Suprapubic skin (tissue), 4 donors: ENCODE results near the gene EFNA2. TPM values are rescaled to one million over a fixed set of nuclear protein-coding genes. Genes with fewer than 3 reads are reported as not detected.

Experiments
- DNase-seq, 2 donors: peaks; one replicate each; pipeline ENCODE4 v3.0.0-alpha.2; 2019; ENCODE audit warnings: low spot score in 2 of 2
- H3K27ac ChIP-seq: fragments of 200-600 bp; sonication (generic); one replicate; pipeline ENCODE4 v1.5.1; 2019
- H3K27me3 ChIP-seq: fragments of 200-600 bp; sonication (generic); one replicate; pipeline ENCODE4 v1.5.1; 2019
- H3K36me3 ChIP-seq: fragments of 200-600 bp; sonication (generic); one replicate; pipeline ENCODE4 v1.5.1; 2019
- H3K4me1 ChIP-seq: fragments of 200-600 bp; sonication (generic); one replicate; pipeline ENCODE4 v1.5.1; 2019
- H3K4me3 ChIP-seq: fragments of 200-600 bp; sonication (generic); one replicate; pipeline ENCODE4 v1.5.1; 2019; ENCODE audit warnings: mild to moderate bottlenecking
- H3K9me3 ChIP-seq: fragments of 200-600 bp; sonication (generic); one replicate; pipeline ENCODE4 v1.5.1; 2019
- CTCF ChIP-seq, 2 donors: fragments of 200-600 bp in 1 of 2; fragments of 450-650 bp in 1 of 2; sonication (generic) in 1 of 2; IDR thresholded peaks; one replicate each; pipeline ENCODE4 v1.5.1; 2016 to 2019; ENCODE audit warnings: antibody characterized with exemption in 2 of 2, mild to moderate bottlenecking in 1 of 2, moderate library complexity in 1 of 2
- EP300 ChIP-seq: sonication (generic); formaldehyde crosslinking; IDR thresholded peaks from one replicate; pipeline ENCODE4 v1.6.1; 2017; ENCODE audit warnings: antibody characterized with exemption
- POLR2A ChIP-seq, 2 donors: fragments of 450-650 bp; IDR thresholded peaks; one replicate each; pipeline ENCODE4 v1.6.1; 2017; ENCODE audit warnings: antibody characterized with exemption in 2 of 2, mild to moderate bottlenecking in 2 of 2, moderate library complexity in 2 of 2
- POLR2AphosphoS5 ChIP-seq, 3 donors: sonication (generic); formaldehyde crosslinking; IDR thresholded peaks; one replicate each; pipeline ENCODE4 v1.6.1; 2017; ENCODE audit warnings: antibody characterized with exemption in 3 of 3
- WGBS: methylation state at CpG from one replicate; pipeline ENCODE4 v1.1.5; 2018; 5-methylcytosine and 5-hydroxymethylcytosine counted together
- total RNA-seq, 4 donors: library from RNA; depleted of rRNA; stranded (reverse); fragments of >200 nt; gene quantifications; one replicate each; pipeline ENCODE4 v1.1.0, GENCODE V29; 2016

Gene EFNA2
- total RNA-seq, 4 donors from 2014 or later, result not detected

GRCh38 chr19:1266129-1266915 lies 19.4 kb upstream of the EFNA2 start:
- WGBS, result 1% methylated on average over 20 of the region's 84 CpGs
- peak overlapping the region; percentile 92 for H3K27ac ChIP-seq
- H3K4me3 ChIP-seq, result peak overlapping the region; percentile 56
- H3K27me3 ChIP-seq, result no peaks in the 10 kb centered on the region
- TF ChIP-seq POLR2AphosphoS5 (IDR thresholded peaks at IDR 0.05) (no peak), CTCF (IDR thresholded peaks at IDR 0.05) (no peak), EP300 (no peak), POLR2A (IDR thresholded peaks at IDR 0.05) (no peak)
- H3K9me3 ChIP-seq, result no peaks in the 10 kb centered on the region
- peaks cover 6% of the 10 kb centered on the region for H3K36me3 ChIP-seq
- peak; percentile 91 to 92 for DNase-seq
- H3K4me1 ChIP-seq, result peaks cover 91% of the 10 kb centered on the region

- DNase-seq, result peak in 1 of 2 donors; percentile 85
- H3K4me1 ChIP-seq, result peaks cover 91% of the 10 kb centered on the region
- no peaks in the 10 kb centered on the region for H3K27me3 ChIP-seq
- no peak for TF ChIP-seq EP300
- TF ChIP-seq CTCF (IDR thresholded peaks at IDR 0.05), result peak; percentile 97 to 98
- 0% methylated on average over 18 of the region's 59 CpGs for WGBS
- H3K9me3 ChIP-seq, result no peaks in the 10 kb centered on the region
- peaks cover 12% of the 10 kb centered on the region for H3K36me3 ChIP-seq
- peak overlapping the region; percentile 56 for H3K4me3 ChIP-seq
- peak overlapping the region; percentile 92 for H3K27ac ChIP-seq
These were observed 18.7 kb upstream of the EFNA2 start for GRCh38 chr19:1266916-1267476.

- Histone ChIP-seq H3K4me3 (peak overlapping the region; percentile 56), H3K4me1 (peaks cover 91% of the 10 kb centered on the region), H3K36me3 (peaks cover 19% of the 10 kb centered on the region), H3K27ac (no peak overlapping the region), H3K9me3 (no peaks in the 10 kb centered on the region), H3K27me3 (no peaks in the 10 kb centered on the region)
- peak in 1 of 2 donors; percentile 80 for DNase-seq
- TF ChIP-seq POLR2A (IDR thresholded peaks at IDR 0.05) (no peak), EP300 (no peak), CTCF (IDR thresholded peaks at IDR 0.05) (no peak), POLR2AphosphoS5 (IDR thresholded peaks at IDR 0.05) (no peak)
- 6% methylated on average over 12 of the region's 35 CpGs for WGBS
These were observed 18.0 kb upstream of the EFNA2 start for GRCh38 chr19:1267477-1268225.

- peaks cover 91% of the 10 kb centered on the region for H3K4me1 ChIP-seq
- peaks cover 27% of the 10 kb centered on the region for H3K36me3 ChIP-seq
- 42% methylated on average over 40 of the region's 40 CpGs for WGBS
- H3K27me3 ChIP-seq, result no peaks in the 10 kb centered on the region
- TF ChIP-seq CTCF (IDR thresholded peaks at IDR 0.05) (no peak), POLR2A (IDR thresholded peaks at IDR 0.05) (no peak), POLR2AphosphoS5 (IDR thresholded peaks at IDR 0.05) (no peak), EP300 (no peak)
- peak overlapping the region; percentile 100 for H3K27ac ChIP-seq
- peak in 1 of 2 donors; percentile 81 for DNase-seq
- peak overlapping the region; percentile 80 for H3K4me3 ChIP-seq
- no peaks in the 10 kb centered on the region for H3K9me3 ChIP-seq
These were observed 17.2 kb upstream of the EFNA2 start for GRCh38 chr19:1268226-1269064.
